ENCODE measurements around the gene SLTM.

DNA sequence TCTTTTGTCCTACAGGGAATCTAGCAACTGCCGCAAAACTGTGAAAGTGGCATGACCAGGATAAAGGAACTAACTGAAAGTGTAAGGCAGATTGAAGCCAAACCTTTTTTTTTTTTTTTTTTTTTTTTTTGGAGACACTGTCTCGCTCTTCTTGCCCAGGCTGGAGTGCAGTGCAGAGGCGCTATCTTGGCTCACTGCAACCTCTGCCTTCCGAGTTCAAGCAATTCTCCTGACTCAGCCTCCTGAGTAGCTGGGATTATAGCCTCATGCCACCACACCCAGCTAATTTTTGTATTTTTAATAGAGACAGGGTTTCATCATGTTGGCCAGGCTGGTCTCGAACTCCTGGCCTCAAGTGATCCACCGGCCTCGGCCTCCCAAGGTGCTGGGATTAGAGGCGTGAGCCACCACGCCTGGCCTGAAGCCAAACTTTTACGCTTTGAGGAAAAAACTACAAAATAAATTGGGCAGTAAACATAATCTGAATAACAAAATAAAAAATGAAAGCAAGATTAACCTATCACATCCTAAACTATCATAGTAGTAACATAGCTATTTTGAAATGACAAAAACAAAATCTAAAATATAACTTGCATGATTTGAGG, 9.7 kb downstream of the SLTM start:
- TF ChIP-seq, protein P1, sequence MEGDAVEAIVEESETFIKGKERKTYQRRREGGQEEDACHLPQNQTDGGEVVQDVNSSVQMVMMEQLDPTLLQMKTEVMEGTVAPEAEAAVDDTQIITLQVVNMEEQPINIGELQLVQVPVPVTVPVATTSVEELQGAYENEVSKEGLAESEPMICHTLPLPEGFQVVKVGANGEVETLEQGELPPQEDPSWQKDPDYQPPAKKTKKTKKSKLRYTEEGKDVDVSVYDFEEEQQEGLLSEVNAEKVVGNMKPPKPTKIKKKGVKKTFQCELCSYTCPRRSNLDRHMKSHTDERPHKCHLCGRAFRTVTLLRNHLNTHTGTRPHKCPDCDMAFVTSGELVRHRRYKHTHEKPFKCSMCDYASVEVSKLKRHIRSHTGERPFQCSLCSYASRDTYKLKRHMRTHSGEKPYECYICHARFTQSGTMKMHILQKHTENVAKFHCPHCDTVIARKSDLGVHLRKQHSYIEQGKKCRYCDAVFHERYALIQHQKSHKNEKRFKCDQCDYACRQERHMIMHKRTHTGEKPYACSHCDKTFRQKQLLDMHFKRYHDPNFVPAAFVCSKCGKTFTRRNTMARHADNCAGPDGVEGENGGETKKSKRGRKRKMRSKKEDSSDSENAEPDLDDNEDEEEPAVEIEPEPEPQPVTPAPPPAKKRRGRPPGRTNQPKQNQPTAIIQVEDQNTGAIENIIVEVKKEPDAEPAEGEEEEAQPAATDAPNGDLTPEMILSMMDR (IDR thresholded peaks at IDR 0.05) = no peak
- TF ChIP-seq POLR2A (IDR thresholded peaks at IDR 0.05) = no peak
